Heart left ventricle (tissue), 16 donors: ENCODE measurements around the gene TAT. TPM values are rescaled to one million over a fixed set of nuclear protein-coding genes. Genes with fewer than 3 reads are reported as not detected.

Experiments
- ATAC-seq, 4 donors: fragments of 200-7000 bp; cut with Tn5 transposase; one replicate each; pipeline ENCODE4 v1.9.1; 2020 to 2022; ENCODE audit warnings: moderate library complexity in 4 of 4, mild to moderate bottlenecking in 3 of 4, moderate number of reproducible peaks in 1 of 4
- DNase-seq, 5 donors: peaks; one replicate each; pipeline ENCODE4 v3.0.0-alpha.2; 2020
- H3K27ac ChIP-seq, 12 donors: fragments of 200-600 bp; sonication (generic) in 4 of 12; one replicate each; pipeline versions ENCODE4 v1.5.0 to v1.8.0; 2016 to 2022; ENCODE audit warnings: mild to moderate bottlenecking in 2 of 12
- H3K27me3 ChIP-seq, 9 donors: fragments of 200-600 bp; sonication (generic) in 2 of 9; one replicate each; pipeline versions ENCODE4 v1.5.1 to v1.8.0; 2016 to 2022; ENCODE audit warnings: mild to moderate bottlenecking in 3 of 9
- H3K36me3 ChIP-seq, 9 donors: fragments of 200-600 bp; sonication (generic) in 2 of 9; one replicate each; pipeline versions ENCODE4 v1.5.0 to v1.8.0; 2018 to 2022; ENCODE audit warnings: mild to moderate bottlenecking in 2 of 9
- H3K4me1 ChIP-seq, 12 donors: fragments of 200-600 bp; sonication (generic) in 4 of 12; one replicate each; pipeline versions ENCODE4 v1.5.0 to v1.8.0; 2016 to 2022; ENCODE audit warnings: mild to moderate bottlenecking in 3 of 12
- H3K4me3 ChIP-seq, 12 donors: fragments of 200-600 bp; sonication (generic) in 4 of 12; one replicate each; pipeline versions ENCODE4 v1.5.0 to v1.8.0; 2017 to 2022; ENCODE audit warnings: mild to moderate bottlenecking in 9 of 12, moderate library complexity in 4 of 12
- H3K9me3 ChIP-seq, 12 donors: fragments of 200-600 bp; sonication (generic) in 4 of 12; one replicate each; pipeline versions ENCODE4 v1.5.0 to v1.8.0; 2016 to 2022; ENCODE audit warnings: mild to moderate bottlenecking in 1 of 12
- CTCF ChIP-seq, 12 donors: fragments of 200-600 bp; sonication (generic) in 4 of 12; IDR thresholded peaks; one replicate each; pipeline versions ENCODE4 v1.5.0 to v1.8.0; 2018 to 2022; ENCODE audit warnings: antibody characterized with exemption in 12 of 12, mild to moderate bottlenecking in 5 of 12
- POLR2A ChIP-seq, 2 donors: fragments of 450-650 bp; IDR thresholded peaks; one replicate each; pipeline ENCODE4 v1.6.1; 2017; ENCODE audit warnings: antibody characterized with exemption in 2 of 2, mild to moderate bottlenecking in 2 of 2, moderate library complexity in 2 of 2
- WGBS, 4 donors: extraction: QIAGEN DNeasy Blood & Tissue Kit in 2 of 4; methylation state at CpG; one replicate each; pipeline versions ENCODE4 v1.1.5 to v1.1.7; 2013 to 2018; 5-methylcytosine and 5-hydroxymethylcytosine counted together
- intact Hi-C, 10 donors: fragments of 100-400 bp; cut with DNase I; formaldehyde crosslinking; loops; one replicate each; pipeline versions ENCODE4 v1.11.1 to v1.14.2; 2022
- polyA plus RNA-seq, 2 donors: library from polyadenylated mRNA; stranded (reverse); fragments of 200-250 nt; gene quantifications; one replicate each; pipeline ENCODE4 v1.2.3, GENCODE V29; 2013
- total RNA-seq, 9 donors: library from RNA; depleted of rRNA in 2 of 9; stranded (reverse); fragments of >200 nt in 2 of 9; fragmentation: NEBNext Ultra II Directional in 3 of 9; extraction: Animal tissue kit (Norgen Biotek cat#: 25700) in 3 of 9; gene quantifications; one replicate each; pipeline versions ENCODE4 v1.1.0 to v1.2.4, GENCODE V29; 2016 to 2023
- donor health status: ischemic (EF 13 %, LVEDD 7.1; RV severe dilation, severe dysfunction).
- donor health status: healthy with polysubstance abuse.
- donor health status: DM: no; HTN: yes; CAD: no.
- donor health status: DM: no; HTN: no; CAD: no.
- donor health status: ischemic (EF 25% LVEDD 6.9; RV normal size, moderate dysfunction).
- donor health status: ischemic (EF 25% LVEDD 5.7; RV mildly dilated, moderate dysfunction).
- donor health status: healthy.
- donor health status: DM: yes; HTN: yes; CAD: no.
- donor health status: ischemic (EF 35%, LVEDD 5.7; RV mildly dilated, moderate dysfunction).
- donor health status: nonischemic (EF 11% LVEDD 7.7; RV severe dilation, severe dysfunction).
- donor health status: DM: yes; HTN: yes; CAD: no.
- donor health status: PGD.
- donor health status: ischemic (EF 29% LVEDD 5.4; RV normal size, mild dysfunction).
- donor health status: nonischemic (EF 23%, LVEDD 6.1; RV moderate dilation, normal function).

Gene TAT
- total and polyA plus RNA-seq, 11 donors = 0.05 to 0.50 TPM; not detected in 9

GRCh38 chr16:71573387-71574094 lies 3.4 kb downstream of the TAT start:
- ATAC-seq (no peak), DNase-seq (no peak)
- TF ChIP-seq CTCF (IDR thresholded peaks at IDR 0.05) = no peak
- no peak for TF ChIP-seq POLR2A (IDR thresholded peaks at IDR 0.05)
- intact Hi-C loops = no loop called here
- Histone ChIP-seq H3K9me3 (no peaks in the 10 kb centered on the region), H3K4me1 (no peaks in the 10 kb centered on the region), H3K36me3 (no peaks in the 10 kb centered on the region), H3K27ac (no peak overlapping the region), H3K27me3 (peaks cover 0 to 15% (median 2%) of the 10 kb centered on the region in 9 donors), H3K4me3 (no peak overlapping the region)
- WGBS, 4 donors = 74 to 83% (median 79%) methylated on average over 5 of the region's 5 CpGs

GRCh38 chr16:71572497-71573116 lies 4.3 kb downstream of the TAT start:
- TF ChIP-seq POLR2A (IDR thresholded peaks at IDR 0.05) (no peak), CTCF (IDR thresholded peaks at IDR 0.05) (no peak)
- no peak for DNase-seq
- intact Hi-C loops = no loop called here
- Histone ChIP-seq H3K4me3 (no peak overlapping the region), H3K27ac (no peak overlapping the region), H3K36me3 (no peaks in the 10 kb centered on the region), H3K9me3 (no peaks in the 10 kb centered on the region), H3K27me3 (peaks cover 0 to 12% (median 0%) of the 10 kb centered on the region in 9 donors), H3K4me1 (no peaks in the 10 kb centered on the region)
- WGBS, 4 donors = 62 to 72% (median 69%) methylated on average over 3 of the region's 3 CpGs
- ATAC-seq = no peak

GRCh38 chr16:71570144-71570543 lies 6.7 kb downstream of the TAT start:
- H3K27me3 ChIP-seq = peaks cover 0 to 5% (median 0%) of the 10 kb centered on the region in 9 donors
- H3K36me3 ChIP-seq = no peaks in the 10 kb centered on the region
- TF ChIP-seq POLR2A (IDR thresholded peaks at IDR 0.05) (no peak), CTCF (IDR thresholded peaks at IDR 0.05) (no peak)
- ATAC-seq (no peak), DNase-seq (no peak)
- H3K4me1 ChIP-seq = peaks cover 0 to 7% (median 0%) of the 10 kb centered on the region in 12 donors
- no peak overlapping the region for H3K27ac ChIP-seq
- H3K9me3 ChIP-seq = no peaks in the 10 kb centered on the region
- WGBS, 4 donors = 89 to 95% (median 92%) methylated on average over 8 of the region's 8 CpGs
- intact Hi-C loops = no loop called here
- H3K4me3 ChIP-seq = no peak overlapping the region

- 88 to 90% (median 89%) methylated on average over 4 of the region's 4 CpGs for WGBS, 4 donors
- intact Hi-C loops = no loop called here
Measured at GRCh38 chr16:71569621-71570020, 7.3 kb downstream of the TAT start.

More at GRCh38 chr16:71569621-71570020, 7.3 kb downstream of the TAT start:
- H3K4me3 ChIP-seq = no peak overlapping the region
- DNase-seq (no peak), ATAC-seq (no peak)
- H3K36me3 ChIP-seq = no peaks in the 10 kb centered on the region
- peaks cover 0 to 8% (median 0%) of the 10 kb centered on the region in 12 donors for H3K4me1 ChIP-seq
- no peak overlapping the region for H3K27ac ChIP-seq
- no peak for TF ChIP-seq CTCF (IDR thresholded peaks at IDR 0.05)
- TF ChIP-seq POLR2A (IDR thresholded peaks at IDR 0.05) = no peak
- H3K27me3 ChIP-seq = peaks cover 0 to 5% (median 0%) of the 10 kb centered on the region in 9 donors
- H3K9me3 ChIP-seq = no peaks in the 10 kb centered on the region
